KG1 (cell line): ENCODE results near the gene BTBD3.

ENCODE experiments used
- DNase-seq: peaks from one replicate; lab custom pipeline; 2025; lab: John Stamatoyannopoulos, UW

BTBD3 gene

DNA sequence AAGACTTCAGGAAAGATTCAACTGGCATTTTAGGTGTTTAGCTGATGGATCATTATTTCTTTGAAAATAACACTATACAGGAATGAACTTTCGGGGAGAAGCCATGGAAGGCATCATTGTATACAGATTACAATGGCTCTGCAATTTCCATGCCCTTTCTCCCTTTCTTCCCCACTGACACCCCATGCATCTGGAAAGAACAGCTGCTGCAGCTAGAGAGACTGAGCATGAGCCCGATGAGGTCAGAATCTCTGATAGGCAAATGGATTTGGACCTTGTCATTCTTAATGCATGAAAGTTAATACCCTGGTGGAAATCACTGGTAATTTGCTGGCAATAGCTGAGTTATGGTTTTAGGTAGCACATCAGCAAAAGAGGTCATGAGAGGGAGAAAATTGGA lies 54.8 kb downstream of the BTBD3 start:
- no peak for DNase-seq
